MG63 (cell line): ENCODE data around the gene ARF3. TPM values are rescaled to one million over a fixed set of nuclear protein-coding genes. Genes with fewer than 3 reads are reported as not detected.
A peak's percentile ranks its signal among the peaks of the same experiment; 100 is the strongest.

Experiments
- DNase-seq: peaks from one replicate; pipeline ENCODE4 v3.0.0-alpha.2; 2020
- H3K27me3 ChIP-seq: fragments of 250-450 bp; sonication (Bioruptor Pico); 2 replicates; pipeline ENCODE4 v1.5.1; 2020; ENCODE audit warnings: mild to moderate bottlenecking, moderate library complexity
- H3K36me3 ChIP-seq: fragments of 250-450 bp; sonication (Bioruptor Pico); 2 replicates; pipeline ENCODE4 v1.5.1; 2020; ENCODE audit warnings: mild to moderate bottlenecking, moderate library complexity
- H3K4me3 ChIP-seq: fragments of 250-450 bp; sonication (Bioruptor Pico); 2 replicates; pipeline ENCODE4 v1.5.1; 2020; ENCODE audit warnings: mild to moderate bottlenecking, moderate library complexity
- H3K9me3 ChIP-seq: fragments of 250-450 bp; sonication (Bioruptor Pico); 2 replicates; pipeline ENCODE4 v1.5.1; 2020; ENCODE audit warnings: mild to moderate bottlenecking, moderate library complexity
- total RNA-seq: library from RNA; depleted of rRNA; stranded (reverse); fragments of >200 nt; shearing (Covaris generic); gene quantifications from 2 replicates; pipeline ENCODE4 v1.2.3, GENCODE V29; 2014; ENCODE audit warnings: low replicate concordance

ARF3 gene
- total RNA-seq, 1 experiment from 2014 or later: 77.7 TPM

GRCh38 chr12:48972213-48972951 lies 15.1 kb upstream of the ARF3 start:
- Histone ChIP-seq H3K4me3 (no peak overlapping the region), H3K27me3 (peaks cover 8% of the 10 kb centered on the region; the same call in 1 of the 2 replicates), H3K9me3 (no peaks in the 10 kb centered on the region), H3K36me3 (no peaks in the 10 kb centered on the region)
- no peak for DNase-seq

DNA sequence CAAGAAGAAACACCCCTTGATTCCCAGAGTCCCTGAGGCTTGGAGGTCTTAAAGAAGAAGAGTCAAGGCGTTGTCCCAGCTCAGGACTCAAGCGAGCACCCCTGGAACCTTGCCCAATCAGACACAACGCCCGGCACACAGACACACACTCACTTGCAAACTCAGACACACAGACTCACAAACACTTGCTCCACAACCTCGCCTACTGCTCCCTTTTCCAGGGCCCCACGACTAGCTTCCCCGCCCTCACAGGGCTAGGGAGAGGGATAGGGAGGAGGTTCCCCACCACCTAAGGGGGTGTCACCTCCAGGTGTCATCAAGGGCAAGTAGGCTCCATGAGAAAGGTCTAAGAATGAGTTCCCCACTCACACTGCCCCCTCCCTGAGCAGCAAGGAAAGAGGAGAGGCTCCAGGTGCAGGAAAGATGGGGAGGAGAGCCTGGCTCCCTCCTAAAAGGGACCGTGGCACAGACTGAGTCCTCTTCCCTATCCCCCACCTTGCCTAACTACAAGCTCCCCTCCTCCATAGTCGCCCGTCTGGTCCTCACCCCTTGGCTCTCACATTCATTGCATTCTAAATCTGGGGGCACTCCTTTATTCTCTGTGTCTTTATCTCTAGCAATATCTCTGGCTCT lies 13.5 kb upstream of the ARF3 start:
- DNase-seq: no peak
- Histone ChIP-seq H3K27me3 (peaks cover 8% of the 10 kb centered on the region; the same call in 1 of the 2 replicates), H3K4me3 (peak overlapping the region; percentile 39), H3K9me3 (no peaks in the 10 kb centered on the region), H3K36me3 (no peaks in the 10 kb centered on the region)

- no peaks in the 10 kb centered on the region for H3K9me3 ChIP-seq
- H3K36me3 ChIP-seq: no peaks in the 10 kb centered on the region
- DNase-seq: no peak
- peaks cover 8% of the 10 kb centered on the region; the same call in 1 of the 2 replicates for H3K27me3 ChIP-seq
- H3K4me3 ChIP-seq: no peak overlapping the region
Observed at GRCh38 chr12:48969833-48970701, 12.8 kb upstream of the ARF3 start.

GRCh38 chr12:48969160-48969771 lies 12.0 kb upstream of the ARF3 start:
- Histone ChIP-seq H3K27me3 (peaks cover 8% of the 10 kb centered on the region; the same call in 1 of the 2 replicates), H3K4me3 (no peak overlapping the region), H3K9me3 (no peaks in the 10 kb centered on the region), H3K36me3 (no peaks in the 10 kb centered on the region)
- DNase-seq: no peak

GRCh38 chr12:48968467-48968866 lies 11.2 kb upstream of the ARF3 start:
- Histone ChIP-seq H3K27me3 (peaks cover 8% of the 10 kb centered on the region; the same call in 1 of the 2 replicates), H3K36me3 (no peaks in the 10 kb centered on the region), H3K9me3 (no peaks in the 10 kb centered on the region), H3K4me3 (no peak overlapping the region)
- DNase-seq: no peak

- Histone ChIP-seq H3K4me3 (no peak overlapping the region), H3K27me3 (peaks cover 8% of the 10 kb centered on the region; the same call in 1 of the 2 replicates), H3K9me3 (no peaks in the 10 kb centered on the region), H3K36me3 (no peaks in the 10 kb centered on the region)
- DNase-seq: no peak
Observed at GRCh38 chr12:48967991-48968390, 10.7 kb upstream of the ARF3 start.

DNA sequence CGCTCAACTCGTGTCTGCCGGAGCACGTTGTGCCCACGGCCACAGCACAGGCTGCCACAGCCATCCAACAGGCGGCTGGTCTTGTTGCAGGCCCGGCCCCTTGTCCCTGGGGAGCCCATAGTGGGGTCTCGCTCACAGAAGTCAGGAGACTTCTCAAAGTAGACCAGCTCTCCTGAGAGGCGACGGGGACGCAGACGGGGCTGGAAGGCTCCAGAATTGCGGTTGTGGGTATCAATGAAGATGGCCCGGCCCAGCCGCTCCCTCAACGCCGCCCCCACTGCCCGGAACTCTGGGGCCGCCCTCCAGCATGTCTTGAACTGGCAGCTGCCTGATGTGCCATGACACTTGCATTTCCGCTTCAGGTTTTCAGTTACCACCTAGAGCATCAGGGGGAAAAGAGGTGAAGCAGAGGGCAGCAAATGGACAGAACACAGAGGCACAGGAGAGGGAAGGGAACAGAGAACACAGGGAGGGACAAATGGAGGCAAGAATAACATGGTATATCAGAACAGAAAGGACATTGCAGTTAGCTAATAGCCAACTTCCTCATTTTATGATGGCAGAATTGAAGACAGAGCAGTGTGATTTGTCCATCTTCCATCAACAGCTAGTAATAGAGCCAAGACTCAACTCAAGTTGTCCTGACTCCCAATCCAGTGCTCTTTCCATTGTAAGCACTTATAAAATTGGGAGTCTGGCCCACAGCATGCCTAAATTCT lies 9.0 kb upstream of the ARF3 start:
- no peak for DNase-seq
- Histone ChIP-seq H3K27me3 (peaks cover 4% of the 10 kb centered on the region; the same call in 1 of the 2 replicates), H3K4me3 (no peak overlapping the region), H3K9me3 (no peaks in the 10 kb centered on the region), H3K36me3 (no peaks in the 10 kb centered on the region)

GRCh38 chr12:48965298-48965838 lies 8.1 kb upstream of the ARF3 start:
- Histone ChIP-seq H3K4me3 (no peak overlapping the region), H3K9me3 (no peaks in the 10 kb centered on the region), H3K36me3 (no peaks in the 10 kb centered on the region), H3K27me3 (no peaks in the 10 kb centered on the region)
- DNase-seq: no peak

DNA sequence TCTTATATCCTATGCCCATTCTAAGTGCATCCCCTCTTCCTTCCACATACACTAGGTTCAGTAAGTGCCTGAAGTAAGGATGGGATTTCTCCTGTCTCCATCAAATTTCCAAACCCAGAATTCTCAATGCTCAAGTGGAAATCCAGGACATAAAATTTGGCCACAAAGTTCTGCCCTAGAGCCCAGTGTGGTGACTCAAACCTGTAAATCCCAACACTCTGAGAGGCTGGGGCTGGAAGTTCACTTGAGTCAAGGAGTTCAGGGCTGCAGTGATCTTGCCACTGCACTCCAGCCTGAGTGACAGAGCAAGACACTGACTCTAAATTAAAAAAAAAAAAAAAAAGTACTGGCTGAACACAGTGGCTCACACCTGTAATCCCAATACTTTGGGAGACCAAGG lies 4.5 kb upstream of the ARF3 start:
- Histone ChIP-seq H3K36me3 (peaks cover 3% of the 10 kb centered on the region), H3K27me3 (no peaks in the 10 kb centered on the region), H3K9me3 (no peaks in the 10 kb centered on the region), H3K4me3 (no peak overlapping the region)
- DNase-seq: no peak

DNA sequence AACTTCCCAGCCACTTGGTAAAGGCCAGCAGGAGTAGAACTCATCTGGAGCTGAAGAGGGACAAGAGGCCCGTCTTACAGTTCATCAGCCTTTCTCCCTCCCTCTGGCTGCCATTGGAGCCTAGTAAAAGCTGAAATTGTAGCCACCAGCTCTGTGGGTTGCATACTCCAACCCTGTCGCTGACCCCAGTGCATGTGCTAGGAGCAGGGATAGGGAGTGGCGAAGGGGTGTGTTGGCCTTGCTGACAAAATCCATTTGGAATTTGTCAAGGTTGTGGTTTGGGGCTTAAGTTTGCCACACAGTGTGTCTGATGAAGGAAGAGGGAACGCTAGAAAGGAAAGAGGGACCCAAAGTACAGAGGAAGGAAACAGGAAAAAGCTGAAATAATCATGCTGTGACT lies 4.0 kb upstream of the ARF3 start:
- no peak for DNase-seq
- Histone ChIP-seq H3K4me3 (no peak overlapping the region), H3K9me3 (no peaks in the 10 kb centered on the region), H3K36me3 (peaks cover 3% of the 10 kb centered on the region), H3K27me3 (no peaks in the 10 kb centered on the region)

- no peaks in the 10 kb centered on the region for H3K9me3 ChIP-seq
- peaks cover 7% of the 10 kb centered on the region for H3K36me3 ChIP-seq
- H3K4me3 ChIP-seq: no peak overlapping the region
- H3K27me3 ChIP-seq: no peaks in the 10 kb centered on the region
- no peak for DNase-seq
Observed at GRCh38 chr12:48960834-48961233, 3.5 kb upstream of the ARF3 start.

DNA sequence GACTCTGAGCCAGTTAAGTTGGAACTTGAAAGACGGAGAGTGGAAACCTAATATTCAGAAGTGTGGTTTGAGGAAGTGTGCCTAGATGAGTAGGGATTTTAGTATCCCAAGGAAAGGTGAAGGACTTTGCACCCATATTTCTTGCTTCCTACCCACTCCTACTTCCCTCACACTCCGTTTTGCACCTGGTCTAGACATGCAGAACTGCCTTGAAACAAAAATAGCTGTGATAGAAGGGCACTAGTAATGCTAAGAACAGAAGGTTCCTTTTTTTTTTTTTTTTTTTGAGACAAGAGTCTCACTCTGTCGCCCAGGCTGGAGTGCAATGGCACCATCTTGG lies 732 bp upstream of the ARF3 start:
- peak overlapping the region; percentile 99 for H3K4me3 ChIP-seq
- no peaks in the 10 kb centered on the region for H3K9me3 ChIP-seq
- peaks cover 34% of the 10 kb centered on the region for H3K36me3 ChIP-seq
- no peak for DNase-seq
- H3K27me3 ChIP-seq: no peaks in the 10 kb centered on the region

DNA sequence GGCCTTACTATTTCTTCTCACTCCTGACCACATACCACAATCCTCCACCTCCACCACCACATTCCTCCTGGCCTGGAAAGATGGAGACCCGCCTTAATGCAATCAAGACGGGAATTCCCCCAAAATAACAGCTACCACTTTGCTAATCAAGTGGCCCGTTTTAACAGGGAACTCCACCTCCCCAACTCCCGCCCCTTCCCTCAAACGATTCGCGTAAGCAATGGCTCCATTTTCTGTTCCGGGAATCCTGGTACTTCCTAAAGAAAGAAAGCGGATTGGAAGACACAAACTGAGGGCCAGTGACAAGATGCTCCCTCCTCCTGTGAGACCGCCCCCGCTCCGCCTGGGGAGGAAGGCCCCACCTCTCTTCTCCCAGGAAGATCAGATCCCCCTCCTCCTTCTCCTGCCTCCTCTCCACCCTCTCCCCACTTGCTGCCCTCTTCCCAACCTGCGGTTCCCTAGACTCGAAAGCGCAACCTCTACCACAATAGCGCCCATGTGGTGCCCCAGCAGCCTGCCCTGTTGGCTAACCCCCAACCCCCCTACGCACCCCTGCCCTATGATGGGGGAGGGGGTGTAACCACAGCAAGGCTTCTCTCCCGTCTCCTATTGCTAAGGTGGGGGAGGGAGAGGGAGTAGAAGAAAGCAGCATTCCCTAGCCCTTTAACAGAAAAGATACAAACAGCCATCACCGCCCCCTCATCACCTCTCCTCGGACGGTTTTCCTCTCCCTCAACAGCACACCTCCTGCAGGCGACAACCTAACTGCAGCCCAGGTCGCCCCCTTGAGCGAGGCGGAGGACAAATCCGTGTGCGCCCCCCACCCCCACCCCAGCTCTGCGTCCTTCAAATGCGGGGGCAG lies 777 bp downstream of the ARF3 start:
- peaks cover 45% of the 10 kb centered on the region for H3K36me3 ChIP-seq
- peak overlapping the region; percentile 99 for H3K4me3 ChIP-seq
- peak; percentile 92 for DNase-seq
- no peaks in the 10 kb centered on the region for H3K27me3 ChIP-seq
- H3K9me3 ChIP-seq: no peaks in the 10 kb centered on the region

- no peak overlapping the region for H3K4me3 ChIP-seq
- no peak for DNase-seq
- no peaks in the 10 kb centered on the region for H3K9me3 ChIP-seq
- no peaks in the 10 kb centered on the region for H3K27me3 ChIP-seq
- peaks cover 51% of the 10 kb centered on the region for H3K36me3 ChIP-seq
Observed at GRCh38 chr12:48954841-48955501, 2.3 kb downstream of the ARF3 start.

DNA sequence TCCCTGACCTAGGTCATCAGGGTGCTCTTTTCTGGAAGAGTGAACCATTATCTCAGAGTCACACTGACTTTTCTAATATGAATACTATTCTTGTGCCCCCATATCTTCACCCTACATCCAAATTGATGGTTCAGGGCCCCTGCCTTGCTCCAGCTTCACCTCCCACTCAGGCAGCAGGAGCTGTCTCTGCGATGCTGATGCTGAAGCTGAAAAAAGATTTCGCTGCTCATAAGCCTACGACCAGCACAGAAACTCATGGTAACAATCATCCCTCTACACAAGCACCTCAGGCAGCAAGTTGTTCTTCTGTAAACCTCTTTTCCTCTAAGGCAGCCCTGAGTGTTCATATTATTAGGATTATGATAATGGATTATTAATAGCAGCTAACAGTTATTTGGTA lies 3.2 kb downstream of the ARF3 start:
- peaks cover 55% of the 10 kb centered on the region for H3K36me3 ChIP-seq
- no peak for DNase-seq
- no peak overlapping the region for H3K4me3 ChIP-seq
- H3K9me3 ChIP-seq: no peaks in the 10 kb centered on the region
- no peaks in the 10 kb centered on the region for H3K27me3 ChIP-seq
